Measurements from ENCODE around the gene ANKRD34C. TPM values are rescaled to one million over a fixed set of nuclear protein-coding genes. Genes with fewer than 3 reads are reported as not detected.

The ANKRD34C gene
- total RNA-seq, 1 experiment from 2014 or later: not detected

- Mint-ChIP-seq H3K4me3 (no peak overlapping the region), H3K36me3 (ENCODE audit: insufficient read depth in 1 of 3, low read depth in 3 of 3) (no peaks in the 10 kb centered on the region), H3K27me3 (ENCODE audit: low read depth) (peaks cover 13% of the 10 kb centered on the region), H3K27ac (no peak overlapping the region), H3K4me1 (peaks cover 15 to 19% of the 10 kb centered on the region in 2 experiments), H3K9me3 (no peaks in the 10 kb centered on the region)
- no peak overlapping the region for H2AFZ ChIP-seq (ENCODE audit: low read length)
- H4K8ac ChIP-seq (replicated peaks; ENCODE audit: insufficient read length, low read depth, low read length): no peak overlapping the region
- H4K5ac ChIP-seq (ENCODE audit: insufficient read length, low read depth, low read length): no peak overlapping the region
- H3K27me3 ChIP-seq (ENCODE audit: insufficient read depth, low read length): no peaks in the 10 kb centered on the region
- H2BK5ac ChIP-seq (ENCODE audit: insufficient read length, low read length): no peak overlapping the region
- no peak overlapping the region for H3K23ac ChIP-seq (ENCODE audit: insufficient read length, low read depth, low read length)
- H2BK20ac ChIP-seq (ENCODE audit: low read depth, low read length, poor library complexity, severe bottlenecking): no peak overlapping the region
- TF ChIP-seq CTCF (conservative IDR thresholded peaks at IDR 0.05): no peak
- no peaks in the 10 kb centered on the region for H4K20me1 ChIP-seq (ENCODE audit: control insufficient read depth, insufficient read depth, insufficient read length)
- no peak overlapping the region for H2BK120ac ChIP-seq (ENCODE audit: low read depth, low read length, poor library complexity, severe bottlenecking)
- no CpG with 5 or more reads among the region's 11 CpGs for WGBS (ENCODE audit: extremely low coverage, insufficient read length, low lambda C conversion rate)
- no peaks in the 10 kb centered on the region for H3K9me3 ChIP-seq (ENCODE audit: control insufficient read depth, low read depth, low read length)
- H3K27ac ChIP-seq (ENCODE audit: insufficient read length, low read depth, low read length): no peak overlapping the region
- H3K56ac ChIP-seq (ENCODE audit: insufficient read length, low read depth, low read length): no peak overlapping the region
- no peak for DNase-seq
- no peak overlapping the region for H2AK5ac ChIP-seq (ENCODE audit: insufficient read length, low read length)
- H3K23me2 ChIP-seq (ENCODE audit: insufficient read length, low read depth, low read length, poor library complexity, severe bottlenecking): no peaks in the 10 kb centered on the region
- no peak overlapping the region for H4K91ac ChIP-seq (ENCODE audit: insufficient read length, low read depth, low read length)
- H3T11ph ChIP-seq (ENCODE audit: low read length): no peak overlapping the region
- no peak overlapping the region for H3K4me2 ChIP-seq (ENCODE audit: insufficient read depth, insufficient read length, low read length)
- no peak overlapping the region for H3K14ac ChIP-seq (ENCODE audit: insufficient read depth, low read length)
- no peak overlapping the region for H2BK15ac ChIP-seq (ENCODE audit: low read depth, low read length)
- no peaks in the 10 kb centered on the region for H3K79me2 ChIP-seq (ENCODE audit: insufficient read depth, low read length)
- no peak overlapping the region for H3K9ac ChIP-seq (ENCODE audit: extremely low read depth, insufficient read length, low read length)
- no peaks in the 10 kb centered on the region for H3K79me1 ChIP-seq (ENCODE audit: insufficient read depth, low read depth, low read length, poor library complexity, severe bottlenecking)
- H2BK12ac ChIP-seq (ENCODE audit: insufficient read length, low read depth, low read length): no peak overlapping the region
- no peak overlapping the region for H3K4ac ChIP-seq (ENCODE audit: low read depth, low read length)
- peaks cover 4% of the 10 kb centered on the region; the same call in 1 of the 2 replicates for H3K4me1 ChIP-seq (ENCODE audit: insufficient read depth, low read length)
- H3K18ac ChIP-seq (ENCODE audit: insufficient read length, low read depth, low read length): no peak overlapping the region
Observed at GRCh38 chr15:79243723-79244122, 38.8 kb upstream of the ANKRD34C start.

Data from H9 (cell line).